Astrocyte of the spinal cord (primary cell): ENCODE measurements around the gene ADIPOR1.
A peak's percentile ranks its signal among the peaks of the same experiment; 100 is the strongest.
"Not testable (repeated sequence)": the region's sequence is repeated elsewhere in the genome, so short reads cannot be mapped to it uniquely, and the experiment has no call there.

ENCODE experiments used
- DNase-seq: peaks from one replicate; pipeline ENCODE4 v3.0.0; 2011; ENCODE audit warnings: low read depth, low spot score
- H3K4me3 ChIP-seq: 2 replicates; pipeline ENCODE4 v1.5.1; 2011; ENCODE audit warnings: low read depth, mild to moderate bottlenecking, low read length, moderate library complexity
- CTCF ChIP-seq: IDR thresholded peaks from 2 replicates; pipeline ENCODE4 v1.5.1; 2012; ENCODE audit warnings: low read depth, mild to moderate bottlenecking, low read length, inconsistent platforms
- in situ Hi-C: cut with HindIII; loops from 2 replicates; pipeline ENCODE4 v1.10.0; 2017; ENCODE audit warnings: low sequenced_read_pairs

The ADIPOR1 gene

GRCh38 chr1:202957733-202958543 is at the start of gene ADIPOR1:
Gene ADIPOR1 (minus strand): TSS chr1:202958312. CDS start chr1:202951070, 7,242 bp downstream.
- in situ Hi-C loops, result no loop called here
- H3K4me3 ChIP-seq, result peak within 1 kb of the TSS; percentile 86
- TF ChIP-seq CTCF, result no peak
- DNase-seq, result peak; percentile 83

- in situ Hi-C loops, result no loop called here
- peak within 1 kb of the TSS; percentile 91 for H3K4me3 ChIP-seq
- DNase-seq, result peak; percentile 96
- TF ChIP-seq CTCF, result no peak
Measured at GRCh38 chr1:203006948-203007871, 49.1 kb upstream of the ADIPOR1 start, which contains the start of gene TMEM183A. Gene TMEM183A (plus strand): TSS chr1:203007374. CDS start chr1:203007466, 92 bp downstream.

- in situ Hi-C loops, H3K4me3 ChIP-seq, DNase-seq: not testable (repeated sequence)
Measured at GRCh38 chr1:203005395-203006142, 47.5 kb upstream of the ADIPOR1 start.

- no peak for DNase-seq
- in situ Hi-C loops, result no loop called here
- no peak for TF ChIP-seq CTCF
- H3K4me3 ChIP-seq, result no peak overlapping the region
Measured at GRCh38 chr1:203002951-203003350, 44.8 kb upstream of the ADIPOR1 start.

- H3K4me3 ChIP-seq, result no peak overlapping the region
- in situ Hi-C loops, result no loop called here
- TF ChIP-seq CTCF, result no peak
- no peak for DNase-seq
Measured at GRCh38 chr1:203001986-203002385, 43.9 kb upstream of the ADIPOR1 start.

GRCh38 chr1:203000217-203000944 is 42.3 kb upstream of the ADIPOR1 start:
- TF ChIP-seq CTCF, result no peak
- in situ Hi-C loops, result no loop called here
- no peak overlapping the region for H3K4me3 ChIP-seq
- DNase-seq, result no peak
